Esophagus squamous epithelium (tissue), 5 donors: ENCODE data around the gene CA9. TPM values are rescaled to one million over a fixed set of nuclear protein-coding genes. Genes with fewer than 3 reads are reported as not detected.
A peak's percentile ranks its signal among the peaks of the same experiment; 100 is the strongest.

Experiments
- DNase-seq: peaks from one replicate; lab custom pipeline; 2025; lab: John Stamatoyannopoulos, UW
- H3K27ac ChIP-seq, 4 donors: fragments of 200-600 bp; sonication (generic); one replicate each; pipeline ENCODE4 v1.5.1; 2016 to 2019; ENCODE audit warnings: mild to moderate bottlenecking in 1 of 4
- H3K27me3 ChIP-seq, 4 donors: fragments of 200-600 bp; sonication (generic); 1 replicate in 3 of 4; 2 replicates in 1 of 4; pipeline versions ENCODE4 v1.5.1 to v1.6.0; 2017 to 2021; ENCODE audit warnings: antibody characterized with exemption in 1 of 4
- H3K36me3 ChIP-seq, 3 donors: fragments of 200-600 bp; sonication (generic); one replicate each; pipeline ENCODE4 v1.5.1; 2016 to 2019
- H3K4me1 ChIP-seq, 3 donors: fragments of 200-600 bp; sonication (generic); one replicate each; pipeline ENCODE4 v1.5.1; 2017 to 2019
- H3K4me3 ChIP-seq, 4 donors: fragments of 200-600 bp; sonication (generic); 1 replicate in 3 of 4; 2 replicates in 1 of 4; pipeline ENCODE4 v1.5.1; 2016 to 2019; ENCODE audit warnings: mild to moderate bottlenecking in 2 of 4, moderate library complexity in 1 of 4
- H3K9me3 ChIP-seq, 3 donors: fragments of 200-600 bp; sonication (generic); one replicate each; pipeline ENCODE4 v1.5.1; 2016 to 2019
- CTCF ChIP-seq, 6 experiments: fragments of 450-650 bp in 4 of 6; fragments of 200-600 bp in 2 of 6; sonication (generic) in 2 of 6; IDR thresholded peaks; one replicate each; pipeline ENCODE4 v1.5.1; 2016 to 2019; ENCODE audit warnings: antibody characterized with exemption in 6 of 6, mild to moderate bottlenecking in 4 of 6, moderate library complexity in 4 of 6
- POLR2A ChIP-seq, 4 donors: fragments of 450-650 bp; IDR thresholded peaks; one replicate each; pipeline ENCODE4 v1.6.1; 2017; ENCODE audit warnings: antibody characterized with exemption in 4 of 4, mild to moderate bottlenecking in 4 of 4, moderate library complexity in 3 of 4
- WGBS, 2 donors: methylation state at CpG; one replicate each; pipeline ENCODE4 v1.1.5; 2018; 5-methylcytosine and 5-hydroxymethylcytosine counted together
- intact Hi-C: fragments of 100-400 bp; cut with DNase I; formaldehyde crosslinking; loops from one replicate; pipeline ENCODE4 v1.15.0; 2022
- total RNA-seq, 4 donors: library from RNA; depleted of rRNA; stranded (reverse); fragments of >200 nt; gene quantifications; one replicate each; pipeline ENCODE4 v1.1.0, GENCODE V29; 2016
- donor health status: DM: yes; HTN: yes; CAD: no.

Gene CA9
- total RNA-seq, 4 donors from 2014 or later: 2.2 TPM; not detected in 3

GRCh38 chr9:35688558-35689541 lies 15.1 kb downstream of the CA9 start:
- Histone ChIP-seq H3K4me1 (peaks cover 0 to 41% (median 5%) of the 10 kb centered on the region in 3 donors), H3K27me3 (peaks cover 0 to 6% (median 0%) of the 10 kb centered on the region in 4 donors), H3K27ac (peak overlapping the region; percentile 74 to 92 (median 88)), H3K36me3 (peaks cover 0 to 19% (median 0%) of the 10 kb centered on the region in 3 donors), H3K9me3 (no peaks in the 10 kb centered on the region), H3K4me3 (peak overlapping the region; percentile 49 to 76 (median 65))
- TF ChIP-seq CTCF (IDR thresholded peaks at IDR 0.05): no peak
- no peak for TF ChIP-seq POLR2A (IDR thresholded peaks at IDR 0.05)
- intact Hi-C loops: loop anchor here (10.0 kb wide), 1 partner anchor 84 kb away; the partner anchor contains the start of gene TESK1
- no peak for DNase-seq
- 37 to 54% methylated on average over 9 to 10 of the region's 12 CpGs for WGBS, 2 donors

- Histone ChIP-seq H3K27ac (peak within 1 kb of the TSS; percentile 74 to 92 (median 88)), H3K4me3 (peak within 1 kb of the TSS; percentile 49 to 76 (median 65)), H3K27me3 (peaks cover 0 to 6% (median 0%) of the 10 kb centered on the region in 4 donors), H3K36me3 (peaks cover 0 to 10% (median 0%) of the 10 kb centered on the region in 3 donors), H3K4me1 (peaks cover 0 to 41% (median 5%) of the 10 kb centered on the region in 3 donors), H3K9me3 (no peaks in the 10 kb centered on the region)
- no peak for DNase-seq
- 15 to 70% methylated on average over 5 to 11 of the region's 61 CpGs for WGBS, 2 donors
- intact Hi-C loops: loop anchor here (10.0 kb wide), 1 partner anchor 85 kb away; the partner anchor contains the start of gene TESK1
- TF ChIP-seq POLR2A (IDR thresholded peaks at IDR 0.05) (peak in 2 of 4 donors; percentile 71 to 89), CTCF (IDR thresholded peaks at IDR 0.05) (no peak)
Measured at GRCh38 chr9:35689542-35690293, 16.0 kb downstream of the CA9 start, which contains the start of gene TPM2. TPM2 (minus strand) TSS chr9:35689925; CDS start chr9:35689817, 108 bp downstream.

GRCh38 chr9:35690294-35690613 lies 16.5 kb downstream of the CA9 start:
- Histone ChIP-seq H3K27me3 (peaks cover 0 to 6% (median 0%) of the 10 kb centered on the region in 4 donors), H3K36me3 (peaks cover 0 to 5% (median 0%) of the 10 kb centered on the region in 3 donors), H3K27ac (peak overlapping the region; percentile 74 to 92 (median 88)), H3K9me3 (no peaks in the 10 kb centered on the region), H3K4me1 (peaks cover 0 to 41% (median 5%) of the 10 kb centered on the region in 3 donors), H3K4me3 (peak overlapping the region; percentile 49 to 76 (median 65))
- WGBS, 2 donors: 0% methylated on average over 10 of the region's 21 CpGs; no CpG with 5 or more reads in 1 of the 2 donors
- DNase-seq: no peak
- intact Hi-C loops: no loop called here
- TF ChIP-seq CTCF (IDR thresholded peaks at IDR 0.05) (no peak), POLR2A (IDR thresholded peaks at IDR 0.05) (no peak)

GRCh38 chr9:35690614-35691333 lies 17.0 kb downstream of the CA9 start:
- H3K4me3 ChIP-seq: peak overlapping the region; percentile 49 to 76 (median 65)
- peak overlapping the region; percentile 74 to 92 (median 88) for H3K27ac ChIP-seq
- peaks cover 0 to 6% (median 0%) of the 10 kb centered on the region in 4 donors for H3K27me3 ChIP-seq
- peaks cover 0 to 41% (median 5%) of the 10 kb centered on the region in 3 donors for H3K4me1 ChIP-seq
- TF ChIP-seq POLR2A (IDR thresholded peaks at IDR 0.05) (peak in 2 of 4 donors; percentile 34 to 47), CTCF (IDR thresholded peaks at IDR 0.05) (no peak)
- DNase-seq: no peak
- H3K36me3 ChIP-seq: peaks cover 0 to 2% (median 0%) of the 10 kb centered on the region in 3 donors
- WGBS, 2 donors: 0% methylated on average over 11 of the region's 61 CpGs
- no peaks in the 10 kb centered on the region for H3K9me3 ChIP-seq
- intact Hi-C loops: no loop called here
